Ramos (cell line): ENCODE measurements around the gene RDX.
"Not testable (repeated sequence)": the region's sequence is repeated elsewhere in the genome, so short reads cannot be mapped to it uniquely, and the experiment has no call there.

ENCODE experiments used
- in situ Hi-C: fragments of 300-500 bp; cut with MboI; formaldehyde crosslinking; loops from one replicate; pipeline ENCODE4 v1.14.3; 2022; ENCODE audit warnings: low sequenced_read_pairs; ENCODE audit not compliant: unreplicated experiment

Gene RDX

GRCh38 chr11:110306019-110306388, 9.6 kb upstream of the RDX start:
- in situ Hi-C loops: not testable (repeated sequence)

DNA sequence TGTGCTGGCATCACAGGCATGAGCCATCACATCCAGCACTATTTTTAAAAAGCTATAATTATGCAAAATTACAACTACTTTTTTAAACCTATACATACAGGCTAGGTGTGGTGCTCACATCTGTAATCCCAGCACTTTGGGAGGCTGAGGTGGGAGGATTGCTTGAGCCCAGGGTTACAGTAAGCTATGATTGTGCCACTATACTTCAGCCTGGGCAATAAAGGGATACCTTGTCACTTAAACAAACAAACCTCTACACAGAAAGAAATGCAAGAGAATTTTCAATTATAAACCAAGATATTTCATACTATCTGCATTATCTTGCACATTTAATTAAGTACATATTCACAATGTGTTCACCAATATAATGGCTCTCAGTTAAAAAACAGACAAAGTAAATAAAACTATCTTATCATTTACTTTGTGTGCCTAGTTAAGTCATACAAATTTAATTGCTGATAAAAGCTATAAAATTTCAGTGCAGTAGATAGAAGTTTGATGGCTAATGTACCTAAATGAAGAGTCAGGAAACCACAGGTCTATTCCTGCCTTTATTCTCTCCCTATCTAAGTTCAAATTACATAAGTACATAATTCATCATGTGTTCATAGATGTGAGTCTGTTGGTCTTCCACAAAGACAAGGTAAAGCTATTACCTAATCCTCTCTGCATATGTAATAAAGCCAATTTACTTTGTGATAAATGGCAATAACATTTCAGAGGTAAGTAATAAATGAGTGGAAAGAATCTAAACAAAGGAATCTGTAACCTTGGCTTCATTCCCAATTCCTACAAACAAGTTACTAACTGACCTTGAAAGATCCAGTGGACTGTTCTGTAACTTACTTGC, 9.0 kb upstream of the RDX start:
- in situ Hi-C loops: no loop called here

DNA sequence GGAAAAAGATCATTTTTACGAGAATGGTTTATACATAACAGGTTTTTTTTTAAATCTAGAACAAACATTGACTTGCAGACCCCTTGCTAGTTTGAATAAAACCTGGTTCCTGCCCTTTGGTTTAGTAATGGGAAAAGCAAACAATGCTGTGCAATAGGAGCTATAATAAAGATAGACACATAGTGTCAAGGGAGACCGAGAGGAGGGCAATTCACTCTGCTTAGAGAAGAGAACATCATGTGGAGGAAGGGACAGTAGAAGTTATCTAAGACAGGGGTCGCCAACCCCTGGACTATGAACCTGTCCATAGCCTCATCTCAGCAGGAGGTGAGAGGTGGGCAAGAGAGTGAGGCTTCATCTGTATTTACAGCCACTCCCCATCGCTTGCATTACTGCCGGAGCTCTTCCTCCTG, 7.0 kb upstream of the RDX start:
- in situ Hi-C loops: no loop called here

DNA sequence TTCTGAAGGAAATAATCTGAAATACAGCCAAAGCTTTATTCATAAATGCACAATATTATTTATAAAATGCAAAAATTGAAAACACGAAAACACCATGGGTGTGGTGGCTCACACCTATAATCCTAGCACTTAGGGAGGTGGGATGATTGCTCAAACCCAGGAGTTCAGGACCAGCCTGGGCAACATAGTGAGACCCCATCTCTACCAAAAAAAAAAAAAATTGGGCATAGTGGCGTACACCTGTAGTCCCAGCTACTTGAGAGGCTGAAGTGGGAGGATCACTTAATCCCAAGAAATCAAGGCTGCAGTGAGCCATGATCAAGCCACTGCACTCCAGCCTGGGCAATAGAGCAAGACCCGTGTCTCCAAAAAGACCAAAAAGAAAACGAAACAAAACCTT, 5.2 kb upstream of the RDX start:
- in situ Hi-C loops: no loop called here

DNA sequence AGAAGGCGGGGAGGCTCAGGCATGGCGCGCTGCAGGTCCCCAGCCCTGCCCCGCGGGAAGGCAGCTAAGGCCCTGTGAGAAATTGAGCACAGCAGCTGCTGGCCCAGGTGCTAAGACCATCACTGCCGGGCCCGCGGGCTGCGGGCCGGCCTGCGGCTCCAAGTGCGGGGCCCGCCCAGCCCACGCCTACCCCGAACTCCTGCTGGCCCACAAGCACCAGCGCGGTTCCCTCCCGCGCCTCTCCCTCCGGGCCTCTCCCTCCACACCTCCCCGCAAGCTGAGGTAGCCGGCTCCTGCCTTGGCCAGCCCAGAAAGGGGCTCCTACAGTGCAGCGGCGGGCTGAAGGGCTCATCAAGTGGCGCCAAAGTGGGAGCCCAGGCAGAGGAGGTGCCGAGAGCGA, 4.6 kb upstream of the RDX start:
- in situ Hi-C loops: no loop called here

DNA sequence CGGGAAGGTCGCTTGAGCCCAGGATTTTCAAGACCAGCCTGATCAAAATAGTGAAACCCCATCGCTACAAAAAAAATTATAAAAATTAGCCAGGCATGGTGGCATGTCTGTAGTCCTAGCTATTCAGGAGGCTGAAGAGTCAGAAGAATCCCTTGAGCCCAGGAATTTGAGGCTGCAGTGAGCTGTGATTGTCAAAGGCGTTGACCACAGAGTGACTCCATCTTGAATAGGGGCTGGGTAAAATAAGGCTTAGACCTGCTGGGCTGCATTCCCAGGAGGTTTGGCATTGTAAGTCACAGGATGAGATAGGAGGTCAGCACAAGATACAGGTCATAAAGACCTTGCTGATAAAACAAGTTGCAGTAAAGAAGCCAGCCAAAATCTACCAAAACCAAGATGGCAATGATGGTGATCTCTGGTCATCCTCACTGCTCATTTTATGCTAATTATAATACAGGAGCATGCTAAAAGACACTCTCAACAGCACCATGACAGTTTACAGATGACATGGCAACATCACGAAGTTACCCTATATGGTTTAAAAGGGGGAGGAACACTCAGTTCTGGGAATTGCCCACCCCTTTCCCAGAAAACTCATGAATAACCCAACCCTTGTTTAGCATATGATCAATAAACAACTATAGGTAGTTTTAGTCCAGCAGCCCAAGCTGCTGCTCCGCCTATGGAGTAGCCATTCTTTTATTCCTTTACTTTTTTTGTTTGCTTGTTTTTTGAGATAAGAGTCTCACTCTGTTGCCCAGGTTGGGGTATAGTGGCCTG, 2.8 kb upstream of the RDX start:
- in situ Hi-C loops: no loop called here

DNA sequence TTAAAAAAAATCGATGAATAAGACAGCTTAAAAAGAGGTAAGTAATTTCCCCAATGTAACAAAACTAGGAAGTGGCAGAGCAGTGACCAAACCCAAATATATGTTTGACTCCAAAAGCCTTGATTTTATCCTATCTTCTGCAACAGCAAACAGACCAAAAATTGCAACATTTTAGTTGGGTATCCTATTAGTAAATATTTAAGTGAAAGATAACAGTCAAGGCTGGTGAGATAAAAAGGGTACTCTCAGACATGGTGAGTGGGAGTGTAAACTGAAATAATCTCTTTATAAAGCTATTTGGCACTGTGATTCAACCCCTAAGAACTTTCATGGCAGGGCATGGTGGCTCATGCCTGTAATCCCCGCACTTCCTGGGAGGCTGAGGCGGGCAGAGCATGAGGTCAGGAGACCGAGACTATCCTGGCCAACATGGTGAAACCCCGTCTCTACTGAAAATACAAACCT, 1.9 kb upstream of the RDX start:
- in situ Hi-C loops: no loop called here

DNA sequence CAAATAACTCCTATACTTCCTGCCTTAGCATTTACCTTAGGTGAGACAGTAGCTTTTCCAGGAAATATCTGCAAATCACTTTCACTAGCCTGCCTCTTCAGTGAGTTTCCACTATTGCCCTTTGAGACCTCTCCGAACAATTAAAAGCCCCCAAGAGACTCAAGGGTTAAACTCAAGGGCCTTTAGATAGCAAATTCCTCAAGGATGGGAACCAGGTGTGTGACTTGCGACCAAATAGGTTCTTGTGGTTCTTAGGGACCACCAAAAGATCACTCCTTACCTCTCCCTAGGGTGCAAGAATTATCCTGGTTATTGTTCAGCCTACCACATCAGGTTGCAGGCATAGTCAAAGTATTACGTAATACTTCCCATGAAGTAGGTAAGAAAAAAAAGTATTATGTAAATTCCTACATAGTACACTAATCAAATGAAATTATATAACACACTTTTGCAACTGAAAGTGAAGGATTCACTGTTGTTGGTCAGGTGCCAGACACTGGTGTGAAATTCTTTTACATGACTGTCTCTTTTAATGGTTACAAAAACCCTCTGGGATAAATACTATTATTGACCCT, 1.4 kb upstream of the RDX start:
- in situ Hi-C loops: no loop called here

DNA sequence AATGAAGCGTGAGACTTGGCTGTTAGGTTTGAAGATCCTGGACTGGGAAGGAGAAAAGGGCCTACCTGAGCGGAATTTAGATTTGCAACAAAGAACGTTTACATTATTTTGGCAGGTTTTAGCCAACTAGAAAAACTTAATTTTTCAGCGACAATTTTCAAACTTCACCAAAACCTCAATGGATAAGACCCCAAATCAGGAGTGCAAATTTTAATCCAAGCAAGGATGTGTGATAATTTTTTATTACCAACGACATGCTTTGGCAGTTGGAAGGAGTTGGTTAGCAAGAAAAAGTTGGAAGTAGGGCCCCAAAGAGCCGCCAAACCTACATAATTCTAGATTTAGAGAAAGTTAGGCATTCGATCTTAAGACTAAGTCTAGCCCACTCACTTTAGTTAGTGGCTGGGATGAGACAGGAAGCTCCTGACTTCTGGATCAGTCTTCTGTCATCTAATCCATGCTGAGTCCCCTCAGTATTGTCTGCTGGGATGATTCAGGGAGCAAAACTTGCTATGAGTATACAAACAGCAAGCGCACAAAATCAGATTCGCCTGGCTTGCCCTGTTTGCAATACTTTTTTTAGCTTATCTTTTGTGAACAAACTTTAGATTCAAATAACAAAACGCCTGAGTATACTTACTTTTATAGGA, 787 bp upstream of the RDX start:
- in situ Hi-C loops: no loop called here

GRCh38 chr11:110295531-110296225, 736 bp downstream of the RDX start:
- in situ Hi-C loops: no loop called here

- in situ Hi-C loops: no loop called here
Observed at GRCh38 chr11:110295086-110295485, 1.3 kb downstream of the RDX start.

DNA sequence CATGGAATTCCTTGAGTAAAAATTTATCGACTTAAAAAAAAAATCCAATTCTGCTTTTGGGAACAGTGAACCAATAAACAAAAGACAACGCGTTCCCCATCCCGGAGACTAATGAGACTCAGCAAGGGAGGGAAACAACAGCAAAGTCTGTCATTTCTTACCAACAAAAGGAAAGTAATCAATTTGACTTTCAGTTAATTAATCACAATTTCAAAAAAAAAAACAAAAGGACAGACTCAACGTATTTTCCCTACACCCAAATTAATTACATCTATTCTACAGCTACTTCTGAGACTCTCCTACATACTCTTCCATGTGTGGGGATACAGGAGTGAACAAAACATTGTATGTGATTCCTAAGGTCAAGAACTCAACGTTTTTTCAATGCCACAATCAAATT, 1.9 kb downstream of the RDX start:
- in situ Hi-C loops: no loop called here

- in situ Hi-C loops: no loop called here
Observed at GRCh38 chr11:110293389-110293788, 3.0 kb downstream of the RDX start.

GRCh38 chr11:110292146-110292545, 4.3 kb downstream of the RDX start:
- in situ Hi-C loops: not testable (repeated sequence)

GRCh38 chr11:110290591-110291334, 5.7 kb downstream of the RDX start:
- in situ Hi-C loops: no loop called here

DNA sequence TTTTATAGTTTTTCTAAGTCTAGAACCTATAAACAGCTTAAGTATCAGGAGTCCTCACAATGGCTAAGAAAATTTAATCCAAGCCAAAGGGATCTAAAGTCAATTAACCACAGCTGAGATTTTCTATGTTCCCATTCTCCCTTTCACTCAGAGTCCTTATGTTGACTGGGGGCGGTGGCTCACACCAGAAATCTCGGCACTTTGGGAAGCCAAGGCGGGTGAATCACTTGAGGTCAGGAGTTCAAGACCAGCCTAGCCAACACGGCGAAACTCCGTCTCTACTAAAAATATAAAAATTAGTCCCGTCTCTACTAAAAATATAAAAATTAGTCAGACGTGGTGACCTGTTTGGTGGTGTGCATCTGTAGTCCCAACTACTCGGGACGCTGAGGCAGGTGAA, 6.9 kb downstream of the RDX start:
- in situ Hi-C loops: no loop called here

- in situ Hi-C loops: no loop called here
Observed at GRCh38 chr11:110287537-110287936, 8.9 kb downstream of the RDX start.

- in situ Hi-C loops: no loop called here
Observed at GRCh38 chr11:110286298-110287040, 9.9 kb downstream of the RDX start.

GRCh38 chr11:110283862-110284261, 12.6 kb downstream of the RDX start:
- in situ Hi-C loops: no loop called here
